GDM1 (cell line): ENCODE measurements around the gene TCF4.

Source experiments
- DNase-seq: peaks from one replicate; lab custom pipeline; 2025; lab: John Stamatoyannopoulos, UW

Gene TCF4

DNA sequence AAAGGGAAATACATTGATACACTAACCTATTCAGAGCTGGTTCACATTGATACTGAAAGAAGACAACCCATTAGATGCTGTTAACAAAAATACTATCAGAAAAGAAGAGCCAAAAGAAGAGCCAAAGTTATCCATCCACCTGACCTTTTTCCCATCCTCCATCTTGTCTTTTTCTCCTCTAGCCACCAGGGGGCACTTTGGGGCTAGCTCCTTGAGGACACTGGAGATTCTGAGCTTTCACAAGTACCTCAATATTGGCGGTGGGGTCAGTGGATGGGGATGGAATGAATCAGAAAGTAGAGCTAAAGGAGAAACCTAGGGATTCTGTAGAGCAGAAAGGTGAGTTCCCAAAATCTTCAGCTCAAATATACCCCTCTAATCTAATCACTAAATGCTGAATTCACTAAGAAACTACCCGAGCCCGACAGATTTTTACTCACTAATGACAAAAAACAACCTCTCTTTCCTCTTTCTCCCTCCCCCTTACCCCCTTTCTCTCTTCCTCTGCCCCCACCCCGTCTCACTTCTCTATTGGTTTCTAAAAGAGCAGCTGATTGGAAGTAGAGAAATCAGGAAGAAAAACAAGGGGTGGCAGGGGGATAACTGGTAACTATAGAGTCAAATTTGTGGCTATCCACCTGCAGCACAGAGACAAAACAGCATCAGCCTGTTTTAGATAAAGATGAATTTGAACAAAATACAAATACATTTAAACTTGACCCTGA lies 203.3 kb downstream of the TCF4 start:
- DNase-seq: no peak

DNA sequence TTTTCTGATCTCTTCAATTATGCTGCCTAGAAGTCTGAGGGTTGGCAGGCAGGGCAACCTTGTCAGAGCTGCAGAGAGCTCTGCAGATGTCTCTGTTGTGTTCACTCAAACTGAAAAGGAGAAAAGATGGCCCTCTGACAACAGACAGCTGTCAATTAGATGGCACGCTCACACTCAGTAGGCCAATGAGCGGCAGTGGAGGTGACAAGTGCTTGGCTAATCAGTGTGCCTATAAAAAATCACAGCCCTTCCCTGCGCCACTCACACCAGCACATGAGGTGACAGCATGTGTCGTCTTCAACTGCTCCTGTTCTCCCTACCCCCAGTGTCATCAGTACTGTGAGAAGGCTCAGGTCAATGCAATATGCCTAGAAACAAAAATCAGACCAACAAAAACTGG lies 203.9 kb downstream of the TCF4 start:
- DNase-seq: no peak

DNA sequence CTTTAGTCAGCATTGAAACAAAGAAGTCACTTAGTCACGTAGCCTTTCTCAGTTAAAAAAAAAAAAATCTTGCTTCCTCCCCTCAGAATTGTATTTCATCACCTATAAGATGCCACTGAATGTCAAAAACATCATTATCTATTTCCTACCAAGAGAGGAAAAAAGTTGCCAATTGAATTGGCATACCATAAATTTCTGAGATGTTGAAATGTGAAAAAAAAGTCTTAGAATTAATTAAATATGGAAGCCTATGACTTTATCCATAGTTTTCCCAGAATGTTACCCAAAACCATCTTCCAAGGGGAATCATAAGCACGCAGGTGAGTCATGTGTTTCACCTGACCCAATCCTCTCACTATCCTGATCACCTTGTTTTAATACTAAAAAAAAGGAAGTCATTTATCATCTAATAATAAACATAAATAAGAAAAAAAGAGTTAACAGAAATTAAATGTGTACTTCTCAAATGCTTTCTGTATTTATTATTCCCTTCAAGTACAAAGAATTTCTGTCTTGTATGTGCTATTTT lies 205.7 kb downstream of the TCF4 start:
- no peak for DNase-seq

DNA sequence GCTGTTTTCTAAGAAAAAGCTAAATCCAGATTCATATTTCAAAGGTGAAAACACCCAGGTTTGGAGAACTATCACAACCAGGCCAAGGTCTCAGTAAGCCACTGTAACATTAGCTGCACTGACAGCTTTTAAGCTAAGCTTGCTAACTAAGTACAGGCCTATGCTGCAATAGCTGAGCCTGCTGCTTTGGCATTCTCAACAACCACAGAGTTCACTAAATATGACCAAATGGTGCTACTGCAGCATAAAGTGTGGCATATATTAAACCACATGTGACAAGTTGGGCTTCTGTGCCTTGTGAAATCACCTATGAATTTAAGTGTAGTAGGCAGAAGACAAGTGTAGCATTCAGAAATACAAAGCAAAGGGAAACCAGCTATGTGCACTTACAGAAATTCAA lies 206.7 kb downstream of the TCF4 start:
- DNase-seq: no peak

GRCh38 chr18:55380589-55380988 lies 207.4 kb downstream of the TCF4 start:
- DNase-seq: no peak

DNA sequence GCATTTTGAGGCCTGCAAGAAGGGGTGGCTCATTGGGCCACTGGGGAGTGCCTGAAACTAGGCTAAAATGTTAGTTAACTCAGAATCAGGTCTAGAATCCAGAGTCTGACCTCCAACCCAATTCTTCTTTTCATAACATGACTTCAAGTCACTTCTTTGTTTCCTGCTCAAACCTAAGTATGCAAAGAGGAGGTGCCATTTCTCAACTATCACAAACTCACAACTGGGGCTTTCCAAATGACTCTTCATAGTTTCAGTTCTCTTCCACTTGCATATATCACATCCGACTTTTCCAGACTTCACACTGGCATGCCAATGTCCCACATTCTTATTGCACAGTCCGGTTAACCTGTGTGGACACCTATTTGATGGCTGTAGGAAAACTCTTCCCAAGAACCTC lies 211.6 kb downstream of the TCF4 start:
- DNase-seq: no peak

DNA sequence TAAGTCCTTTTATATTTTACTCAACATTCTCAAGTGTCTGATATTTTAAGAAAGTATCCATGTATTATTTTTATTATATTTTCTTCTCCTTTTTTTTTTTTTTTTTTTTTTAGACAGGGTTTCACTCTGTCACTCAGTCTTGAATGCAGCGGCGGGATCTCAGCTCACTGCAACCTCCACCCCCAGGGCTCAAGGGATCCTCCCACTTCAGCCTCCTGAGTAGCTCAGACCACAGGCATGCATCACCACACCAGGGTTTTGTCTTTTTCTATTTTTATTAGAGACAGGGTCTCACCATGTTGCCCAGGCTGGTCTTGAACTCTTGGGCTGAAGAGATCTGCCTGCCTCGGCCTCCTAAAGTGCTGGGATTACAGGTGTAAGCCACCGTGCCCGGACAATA lies 212.1 kb downstream of the TCF4 start:
- DNase-seq: no peak

- no peak for DNase-seq
These were observed 213.3 kb downstream of the TCF4 start for GRCh38 chr18:55374741-55375140.

DNA sequence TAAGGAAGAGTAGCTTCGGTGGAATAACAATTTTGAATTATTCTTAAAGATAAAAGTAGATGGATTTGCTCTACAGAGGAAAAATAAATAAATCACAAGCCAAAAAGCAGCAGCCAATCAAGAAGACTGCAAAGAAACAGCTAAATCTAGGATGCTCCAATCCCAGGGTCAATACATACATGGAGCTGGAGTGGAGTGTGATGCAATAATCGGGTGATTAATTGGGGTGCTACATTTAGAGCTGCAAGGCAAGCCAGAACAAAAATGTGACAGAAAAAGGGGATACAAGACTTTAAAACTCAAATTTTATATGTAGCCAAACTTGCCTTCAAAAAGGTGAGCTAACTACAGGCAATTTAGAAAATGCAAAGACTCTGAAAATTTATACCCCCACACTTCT lies 215.8 kb downstream of the TCF4 start:
- no peak for DNase-seq

DNA sequence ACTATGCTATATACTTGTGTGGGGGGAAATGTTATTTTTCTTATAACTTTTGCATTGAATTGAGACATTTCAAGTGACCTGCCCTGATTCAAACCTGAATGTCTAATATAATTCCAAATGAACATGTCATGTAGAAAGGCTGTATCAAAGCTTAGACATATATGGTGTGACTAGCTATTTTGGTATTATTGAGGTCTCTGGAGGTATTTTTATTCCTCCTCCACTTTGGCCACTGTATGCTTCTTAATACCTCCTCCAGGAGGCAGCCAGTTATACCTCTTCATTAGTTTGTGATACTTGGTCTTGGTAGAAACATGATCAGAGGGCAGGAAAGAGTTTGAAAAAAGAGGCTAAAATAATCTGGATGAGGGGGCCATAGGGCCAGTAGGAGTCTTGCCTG lies 217.1 kb downstream of the TCF4 start:
- DNase-seq: no peak

GRCh38 chr18:55369346-55369745 lies 218.6 kb downstream of the TCF4 start:
- no peak for DNase-seq

DNA sequence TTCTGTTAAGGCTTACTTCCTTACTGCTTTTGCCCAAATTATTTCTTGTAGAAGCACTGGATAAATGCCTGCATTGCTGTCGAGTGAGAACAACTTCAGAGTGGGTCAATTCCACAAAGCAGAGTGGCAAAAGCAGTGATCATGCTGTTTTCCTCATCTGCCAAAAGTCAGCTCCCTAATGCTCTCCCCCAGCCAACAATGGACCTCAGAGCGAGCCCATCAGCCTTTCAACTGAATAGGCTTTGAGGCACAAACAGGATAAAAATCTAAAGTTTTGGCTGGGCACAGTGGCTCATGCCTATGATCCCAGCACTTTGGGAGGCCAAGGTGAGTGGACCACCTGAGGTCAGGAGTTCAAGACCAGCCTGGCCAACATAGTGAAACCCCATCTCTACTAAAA lies 222.7 kb downstream of the TCF4 start:
- no peak for DNase-seq

GRCh38 chr18:55362303-55362702 lies 225.7 kb downstream of the TCF4 start:
- DNase-seq: no peak

DNA sequence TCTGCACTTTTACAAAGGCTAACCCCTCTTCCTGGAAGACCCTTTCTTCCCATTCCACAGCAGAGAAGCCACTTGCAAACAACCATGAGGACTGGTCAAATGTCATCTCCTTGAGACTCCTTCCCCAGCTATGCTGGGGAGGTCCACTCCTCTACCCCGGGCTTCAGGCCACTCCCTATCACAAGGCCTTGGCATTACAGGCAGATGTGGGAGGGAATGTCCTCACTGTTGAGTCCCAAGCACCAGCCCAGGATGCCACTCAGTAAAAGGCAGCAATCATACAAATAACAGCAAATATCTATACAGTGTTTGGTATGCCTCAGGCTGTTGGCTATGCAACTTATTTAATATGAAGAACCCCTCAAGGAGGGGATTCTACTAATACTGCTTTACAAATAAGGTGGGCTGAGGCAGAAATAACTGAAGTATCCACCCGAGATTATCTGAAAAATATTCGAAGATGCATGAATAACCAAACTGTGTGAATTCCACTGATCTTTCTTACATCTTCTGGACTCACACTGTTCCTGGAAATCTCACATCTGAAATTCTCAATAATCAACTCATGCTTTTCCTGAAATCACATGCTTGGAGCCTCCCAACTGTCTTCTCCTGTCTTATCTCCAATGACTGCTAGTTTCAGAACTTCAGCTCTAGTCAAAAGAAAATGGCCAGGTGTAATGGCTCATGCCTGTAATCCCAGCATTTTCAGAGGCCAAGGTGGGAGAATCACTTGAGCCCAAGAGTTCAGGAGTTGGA lies 226.3 kb downstream of the TCF4 start:
- DNase-seq: no peak

GRCh38 chr18:55360061-55360460 lies 227.9 kb downstream of the TCF4 start:
- no peak for DNase-seq

DNA sequence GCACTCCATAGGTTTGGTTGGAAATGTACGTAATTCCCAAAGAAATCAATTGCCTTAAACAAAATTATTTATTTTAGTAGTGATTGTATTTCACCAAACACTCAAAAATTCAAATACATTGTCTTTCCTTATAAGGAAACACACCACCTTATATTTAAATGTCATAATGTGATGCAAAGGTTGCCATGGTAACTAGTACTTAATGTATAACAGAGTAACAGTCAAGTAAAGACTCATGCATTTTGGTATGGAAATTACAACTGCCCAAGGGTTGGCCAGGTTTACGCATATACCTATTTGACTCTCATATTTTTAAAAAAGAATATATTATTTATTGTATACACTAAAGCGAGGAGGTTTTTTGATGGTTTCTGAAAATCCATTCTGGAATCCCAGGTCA lies 231.2 kb downstream of the TCF4 start:
- DNase-seq: no peak

- DNase-seq: no peak
These were observed 232.8 kb downstream of the TCF4 start for GRCh38 chr18:55355223-55355622.

- no peak for DNase-seq
These were observed 233.2 kb downstream of the TCF4 start for GRCh38 chr18:55354795-55355194.

DNA sequence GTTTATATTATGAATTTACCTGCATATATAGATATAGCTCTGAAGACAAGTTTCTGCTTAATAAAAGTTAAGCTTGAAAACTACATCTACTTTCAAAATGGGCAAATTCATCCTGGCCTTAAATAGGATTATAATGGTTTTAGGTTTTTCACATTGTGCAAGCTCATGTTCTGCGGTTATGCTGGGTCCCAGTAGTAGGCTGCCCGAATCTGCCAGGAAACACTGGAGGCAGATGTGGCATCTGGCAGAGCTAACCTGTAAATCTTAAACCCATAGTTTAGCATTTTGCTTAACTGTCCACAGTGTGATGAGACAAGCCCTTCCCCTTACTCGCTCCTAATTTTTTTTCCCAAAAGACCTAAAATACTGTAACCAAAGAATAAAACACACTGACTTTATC lies 234.2 kb downstream of the TCF4 start:
- no peak for DNase-seq

GRCh38 chr18:55353391-55353790 lies 234.6 kb downstream of the TCF4 start:
- no peak for DNase-seq

DNA sequence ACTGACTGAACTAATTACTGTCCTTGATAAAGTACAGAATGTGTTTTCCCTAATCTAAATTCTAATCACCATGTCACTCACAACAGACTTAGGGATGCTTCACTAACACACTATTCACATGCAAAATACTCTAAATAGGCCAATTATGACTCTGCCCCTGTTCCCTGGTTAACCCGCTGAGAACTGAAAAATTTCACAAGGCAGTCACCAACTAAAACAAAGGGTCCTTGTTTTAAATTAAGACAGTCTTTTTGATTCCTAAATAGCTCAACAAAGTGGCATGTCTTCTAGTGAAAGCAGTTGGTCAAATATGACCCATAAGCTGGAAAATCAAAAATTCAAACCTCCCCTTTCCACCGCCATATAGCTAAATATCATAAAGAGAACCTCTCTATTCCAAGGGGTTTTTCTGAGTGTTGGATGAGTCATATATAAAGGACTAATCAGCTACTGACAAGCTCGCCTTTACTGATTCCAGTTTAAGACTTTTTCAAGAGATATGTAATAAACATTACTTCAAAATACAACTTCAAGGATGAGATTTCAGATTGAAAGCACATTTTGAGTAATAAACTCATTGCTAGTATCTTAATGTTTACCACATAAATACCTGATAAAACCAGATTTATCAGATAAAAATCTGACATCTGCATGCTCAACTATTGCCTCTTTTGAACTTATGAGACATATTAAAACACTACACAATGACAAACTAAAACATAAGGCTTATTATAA lies 235.8 kb downstream of the TCF4 start:
- no peak for DNase-seq

DNA sequence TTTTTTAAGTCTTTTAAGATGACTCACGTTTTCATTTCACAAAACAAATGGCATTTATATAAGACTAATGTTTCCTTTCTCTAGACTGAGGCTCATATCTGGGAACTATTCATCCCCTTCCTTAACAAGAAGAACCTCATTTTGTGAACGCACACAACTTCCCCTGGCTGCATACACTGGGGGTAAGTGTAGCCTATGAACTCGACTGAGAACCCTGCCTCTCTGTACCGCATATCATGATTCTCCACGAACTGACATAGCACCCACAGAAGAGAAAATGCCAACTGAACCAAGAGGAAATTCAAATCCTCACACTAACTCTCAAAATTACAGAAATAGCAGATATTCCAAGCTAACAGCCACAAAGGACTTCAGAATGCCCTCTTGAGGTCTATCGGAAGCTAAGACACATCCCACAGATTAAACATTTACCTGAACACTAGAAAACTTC lies 236.7 kb downstream of the TCF4 start:
- no peak for DNase-seq

DNA sequence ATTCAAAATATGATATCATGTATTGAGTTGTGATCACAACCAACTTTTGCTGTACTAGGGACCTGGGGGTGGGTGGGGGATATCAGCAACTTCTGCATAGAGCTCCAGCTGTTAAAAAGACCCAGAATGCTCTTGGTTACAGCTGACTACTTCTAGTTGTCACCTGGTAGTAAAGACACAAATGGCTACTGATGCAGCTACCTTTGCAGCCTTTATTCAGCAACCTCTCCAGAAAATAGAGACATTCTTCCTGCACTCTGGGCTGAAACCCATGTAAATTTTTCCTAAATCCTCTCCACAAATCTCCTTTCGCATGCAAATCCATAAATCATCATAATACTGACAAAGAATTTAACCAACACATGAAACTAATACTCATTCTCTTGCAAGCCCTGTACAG lies 238.3 kb downstream of the TCF4 start:
- no peak for DNase-seq
